Measurements from ENCODE around the gene UBE2R2. TPM values are rescaled to one million over a fixed set of nuclear protein-coding genes. Genes with fewer than 3 reads are reported as not detected.

UBE2R2 gene
- total and polyA plus RNA-seq, 7 donors, result 20.3 to 62.9 (median 51.3) TPM

DNA sequence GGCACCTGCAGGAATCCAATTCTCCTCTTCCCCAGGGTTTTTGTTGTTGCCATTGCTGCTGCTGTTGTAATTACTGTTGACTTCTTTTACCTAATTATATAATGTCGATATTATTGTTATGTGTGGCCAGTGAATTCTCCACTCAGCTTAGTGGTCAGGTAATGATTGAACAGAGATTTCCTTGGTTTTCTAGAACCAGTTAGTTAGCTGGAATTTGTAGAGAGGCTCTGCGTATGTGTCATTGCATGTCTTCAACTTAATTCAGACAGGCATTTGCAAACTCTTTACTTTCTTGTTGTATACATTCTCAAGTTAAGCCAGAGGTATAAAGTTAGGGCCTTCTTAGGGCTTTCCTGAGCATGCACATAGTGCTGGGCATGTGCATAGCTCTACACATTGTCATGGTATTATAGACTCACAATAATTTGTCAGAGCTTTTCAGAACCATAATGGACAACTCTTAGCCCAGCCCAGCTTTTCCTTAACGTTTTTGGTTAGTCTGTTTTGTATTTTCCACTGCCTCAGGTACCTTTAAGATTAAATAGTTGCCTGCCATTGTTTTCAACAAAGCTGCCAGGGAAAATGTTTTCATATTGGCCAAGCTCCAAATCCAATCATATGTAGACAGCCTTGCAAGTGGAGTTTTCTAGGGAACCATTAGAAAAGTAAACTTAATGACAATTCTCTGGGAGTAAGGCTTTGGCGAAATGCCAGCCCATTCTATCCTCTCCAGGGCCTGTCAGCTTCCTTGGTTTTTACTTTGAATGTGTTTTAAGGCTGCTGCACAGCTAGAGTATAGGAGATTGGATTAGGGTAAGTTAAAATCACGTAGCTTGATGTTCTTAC lies 68.1 kb downstream of the UBE2R2 start:
- intact Hi-C loops (cut with DNase I), result no loop called here
- TF ChIP-seq, protein P1, sequence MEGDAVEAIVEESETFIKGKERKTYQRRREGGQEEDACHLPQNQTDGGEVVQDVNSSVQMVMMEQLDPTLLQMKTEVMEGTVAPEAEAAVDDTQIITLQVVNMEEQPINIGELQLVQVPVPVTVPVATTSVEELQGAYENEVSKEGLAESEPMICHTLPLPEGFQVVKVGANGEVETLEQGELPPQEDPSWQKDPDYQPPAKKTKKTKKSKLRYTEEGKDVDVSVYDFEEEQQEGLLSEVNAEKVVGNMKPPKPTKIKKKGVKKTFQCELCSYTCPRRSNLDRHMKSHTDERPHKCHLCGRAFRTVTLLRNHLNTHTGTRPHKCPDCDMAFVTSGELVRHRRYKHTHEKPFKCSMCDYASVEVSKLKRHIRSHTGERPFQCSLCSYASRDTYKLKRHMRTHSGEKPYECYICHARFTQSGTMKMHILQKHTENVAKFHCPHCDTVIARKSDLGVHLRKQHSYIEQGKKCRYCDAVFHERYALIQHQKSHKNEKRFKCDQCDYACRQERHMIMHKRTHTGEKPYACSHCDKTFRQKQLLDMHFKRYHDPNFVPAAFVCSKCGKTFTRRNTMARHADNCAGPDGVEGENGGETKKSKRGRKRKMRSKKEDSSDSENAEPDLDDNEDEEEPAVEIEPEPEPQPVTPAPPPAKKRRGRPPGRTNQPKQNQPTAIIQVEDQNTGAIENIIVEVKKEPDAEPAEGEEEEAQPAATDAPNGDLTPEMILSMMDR (IDR thresholded peaks at IDR 0.05), result no peak
- Histone ChIP-seq H3K4me1 (peaks cover 56% of the 10 kb centered on the region), H3K27me3 (ENCODE audit: insufficient read depth in 3 of 3, low read length in 2 of 3) (no peaks in the 10 kb centered on the region), H3K4me3 (no peak overlapping the region), H3K36me3 (ENCODE audit: insufficient read depth in 1 of 2, low read depth in 1 of 2) (peaks cover 0 to 21% of the 10 kb centered on the region in 2 donors), H3K27ac (peak overlapping the region; percentile 17), H3K9me3 (no peaks in the 10 kb centered on the region)
- WGBS, 3 donors, result 49 to 51% (median 50%) methylated on average over 5 of the region's 5 CpGs
- no peak for DNase-seq
- ATAC-seq, result no peak

DNA sequence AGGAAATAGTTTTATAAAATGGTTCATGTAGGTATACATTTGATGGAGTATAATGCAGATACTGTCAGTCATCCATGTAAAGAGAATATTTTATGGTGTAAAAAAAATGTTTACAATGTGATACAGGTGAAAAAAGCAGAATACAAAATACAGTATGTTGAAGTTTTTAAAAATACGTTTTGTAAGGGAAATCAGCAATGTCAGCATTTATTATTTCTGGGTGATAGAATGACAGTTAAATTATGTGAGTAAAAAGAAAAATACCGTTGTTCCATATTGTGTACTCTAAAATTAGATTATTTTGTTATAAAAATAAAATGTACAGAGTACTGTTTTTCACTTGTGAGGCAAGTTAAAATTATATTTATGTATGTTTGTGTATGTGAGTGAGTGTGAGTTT lies 69.0 kb downstream of the UBE2R2 start:
- peaks cover 48% of the 10 kb centered on the region for H3K4me1 ChIP-seq
- H3K9me3 ChIP-seq, result no peaks in the 10 kb centered on the region
- WGBS, 3 donors, result 64 to 78% (median 71%) methylated on average over 2 of the region's 2 CpGs
- H3K4me3 ChIP-seq, result no peak overlapping the region
- TF ChIP-seq, protein P1 (IDR thresholded peaks at IDR 0.05), result no peak
- no peak for DNase-seq
- no peaks in the 10 kb centered on the region for H3K27me3 ChIP-seq (ENCODE audit: insufficient read depth in 3 of 3, low read length in 2 of 3)
- ATAC-seq, result no peak
- no peak overlapping the region for H3K27ac ChIP-seq
- peaks cover 0 to 30% of the 10 kb centered on the region in 2 donors for H3K36me3 ChIP-seq (ENCODE audit: insufficient read depth in 1 of 2, low read depth in 1 of 2)
- intact Hi-C loops (cut with DNase I), result no loop called here

DNA sequence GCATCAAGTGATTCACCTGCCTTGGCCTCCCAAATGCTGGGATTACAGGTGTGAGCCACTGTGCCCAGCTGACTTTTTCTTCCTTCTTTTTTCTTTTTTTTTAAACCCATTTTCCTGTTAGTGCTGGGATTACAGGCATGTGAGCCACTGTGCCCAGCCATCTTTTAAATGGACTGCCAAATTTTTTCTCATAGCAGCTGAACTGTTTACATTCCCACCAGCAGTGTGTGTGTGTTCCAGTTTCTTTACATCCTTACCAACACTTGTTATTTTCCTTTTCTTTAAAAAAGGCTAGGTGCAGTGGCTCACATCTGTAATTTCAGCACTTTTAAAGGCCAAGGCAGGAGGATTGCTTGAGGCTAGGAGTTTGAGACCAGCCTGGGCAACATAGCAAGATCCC lies 76.9 kb downstream of the UBE2R2 start:
- TF ChIP-seq, protein P1 (IDR thresholded peaks at IDR 0.05), result no peak
- no peaks in the 10 kb centered on the region for H3K9me3 ChIP-seq
- no peak overlapping the region for H3K4me3 ChIP-seq
- peaks cover 2 to 26% of the 10 kb centered on the region in 2 donors for H3K36me3 ChIP-seq (ENCODE audit: insufficient read depth in 1 of 2, low read depth in 1 of 2)
- no peaks in the 10 kb centered on the region for H3K27me3 ChIP-seq (ENCODE audit: insufficient read depth in 3 of 3, low read length in 2 of 3)
- intact Hi-C loops (cut with DNase I), result no loop called here
- no peaks in the 10 kb centered on the region for H3K4me1 ChIP-seq
- ATAC-seq (no peak), DNase-seq (no peak)
- no peak overlapping the region for H3K27ac ChIP-seq

DNA sequence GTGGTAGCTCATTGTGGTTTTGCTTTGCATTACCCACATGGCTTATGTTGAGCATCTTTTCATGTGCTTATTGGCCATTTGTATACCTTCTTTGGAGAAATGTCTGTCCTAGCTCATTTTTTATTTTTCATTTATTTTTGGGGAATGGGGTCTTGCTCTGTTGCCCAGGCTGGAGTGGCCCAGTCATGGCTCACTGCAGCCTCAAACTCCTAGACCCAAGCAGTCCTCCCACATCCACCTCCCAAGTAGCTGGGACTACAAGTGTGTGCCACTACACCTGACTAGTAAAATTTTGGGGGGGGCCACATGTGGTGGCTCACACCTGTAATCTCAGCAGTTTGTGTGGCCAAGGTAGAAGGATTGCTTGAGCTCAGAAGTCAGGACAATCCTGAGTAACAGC lies 77.4 kb downstream of the UBE2R2 start:
- Histone ChIP-seq H3K36me3 (ENCODE audit: insufficient read depth in 1 of 2, low read depth in 1 of 2) (peaks cover 2 to 26% of the 10 kb centered on the region in 2 donors), H3K4me3 (no peak overlapping the region), H3K27ac (no peak overlapping the region), H3K9me3 (no peaks in the 10 kb centered on the region), H3K27me3 (ENCODE audit: insufficient read depth in 3 of 3, low read length in 2 of 3) (no peaks in the 10 kb centered on the region), H3K4me1 (no peaks in the 10 kb centered on the region)
- ATAC-seq (no peak), DNase-seq (no peak)
- TF ChIP-seq, protein P1 (IDR thresholded peaks at IDR 0.05), result no peak
- intact Hi-C loops (cut with DNase I), result no loop called here

Data from psoas muscle (tissue), 8 donors.